ENCODE measurements around the gene SAYSD1.

Gene SAYSD1

DNA sequence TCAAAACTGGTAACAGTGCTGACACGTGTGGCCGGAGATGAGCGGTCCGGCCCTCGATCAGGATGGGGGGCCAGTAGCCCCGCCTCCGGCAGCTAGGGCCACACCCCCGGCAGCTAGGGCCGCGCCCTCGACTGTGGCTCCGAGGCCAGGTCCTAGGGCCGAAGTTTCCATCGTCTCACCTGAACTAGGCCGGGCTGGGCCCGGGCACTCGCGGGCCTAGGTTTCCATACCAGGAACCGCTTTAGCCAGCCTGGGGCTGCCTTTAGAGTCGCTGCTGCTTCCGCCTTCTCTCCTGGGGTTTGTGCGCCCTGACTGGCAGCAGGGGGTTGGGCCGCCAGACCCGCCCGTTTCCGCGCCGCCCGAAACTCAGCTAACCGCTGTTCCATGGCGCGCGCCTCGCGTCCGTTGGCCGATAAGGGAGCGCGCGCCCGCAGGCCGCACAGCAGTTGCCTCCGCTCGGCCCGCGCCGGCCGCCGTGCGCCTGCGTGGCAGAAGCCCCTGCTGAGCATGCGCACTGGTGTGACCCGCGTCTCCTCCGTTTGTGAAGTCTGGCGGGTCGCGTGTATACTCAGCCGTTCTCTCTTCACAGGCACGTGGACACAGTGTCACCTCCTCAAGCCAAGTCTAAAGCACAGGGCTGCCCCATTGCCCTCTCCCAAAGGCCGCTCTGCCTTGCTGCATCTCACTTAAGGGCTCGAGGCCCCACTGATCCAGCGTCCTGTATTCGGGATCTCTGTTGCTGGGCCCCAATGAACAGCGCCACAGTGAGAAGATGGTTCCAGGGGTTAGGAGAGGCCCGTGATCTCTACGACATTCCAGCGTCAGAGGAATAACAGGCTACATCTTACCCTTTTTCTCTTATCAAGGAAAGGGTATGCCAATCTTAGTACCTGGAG is at the start of gene SAYSD1:
Gene SAYSD1 (minus strand): TSS at position 483 of the 896 bp plus-strand sequence. CDS start 97 bp downstream, at position 386.
- peak within 1 kb of the TSS; percentile 77 for H3K27ac ChIP-seq (ENCODE audit: low read depth, low read length)

GRCh38 chr6:39157511-39157910 is 42.5 kb upstream of the SAYSD1 start:
- Histone ChIP-seq H3K4me3 (ENCODE audit: insufficient read depth, low read length, poor library complexity, severe bottlenecking) (no peak overlapping the region), H3K9ac (ENCODE audit: low read length) (no peak overlapping the region), H3K27ac (ENCODE audit: low read depth, low read length) (no peak overlapping the region), H3K9me3 (ENCODE audit: insufficient read depth, low read length) (no peaks in the 10 kb centered on the region), H2AFZ (ENCODE audit: low read depth, low read length, severe bottlenecking) (no peak overlapping the region), H3K36me3 (ENCODE audit: low read length) (no peaks in the 10 kb centered on the region), H4K20me1 (ENCODE audit: low read depth, low read length) (no peaks in the 10 kb centered on the region), H3F3A (ENCODE audit: insufficient read depth) (no peaks in the 10 kb centered on the region), H3K9me2 (replicated peaks; ENCODE audit: insufficient read depth, low read length) (no peaks in the 10 kb centered on the region), H3K4me2 (ENCODE audit: low read depth, low read length, poor library complexity, severe bottlenecking) (no peak overlapping the region), H3K79me2 (ENCODE audit: insufficient read depth, low read length) (no peaks in the 10 kb centered on the region), H3K27me3 (ENCODE audit: low read length) (no peaks in the 10 kb centered on the region)
- TF ChIP-seq CTCF (IDR thresholded peaks at IDR 0.05; ENCODE audit: insufficient read depth, low read length, poor library complexity, severe bottlenecking) (no peak), EZH2phosphoT487 (conservative IDR thresholded peaks at IDR 0.05; ENCODE audit: low read length) (no peak)

More for the DNA sequence above, at the start of gene SAYSD1:
- H3K9ac ChIP-seq (ENCODE audit: low read length): peak within 1 kb of the TSS; percentile 65
- H3K4me3 ChIP-seq (ENCODE audit: insufficient read depth, low read length, poor library complexity, severe bottlenecking): peak within 1 kb of the TSS; percentile 58
- TF ChIP-seq CTCF (IDR thresholded peaks at IDR 0.05; ENCODE audit: insufficient read depth, low read length, poor library complexity, severe bottlenecking) (no peak), EZH2phosphoT487 (conservative IDR thresholded peaks at IDR 0.05; ENCODE audit: low read length) (no peak)
- no peaks in the 10 kb centered on the region for H3K79me2 ChIP-seq (ENCODE audit: insufficient read depth, low read length)
- H3K9me2 ChIP-seq (replicated peaks; ENCODE audit: insufficient read depth, low read length): no peaks in the 10 kb centered on the region
- peak within 1 kb of the TSS; percentile 60 for H3K4me2 ChIP-seq (ENCODE audit: low read depth, low read length, poor library complexity, severe bottlenecking)
- H3K27me3 ChIP-seq (ENCODE audit: low read length): no peaks in the 10 kb centered on the region; the same call in 1 of the 2 replicates
- H3K9me3 ChIP-seq (ENCODE audit: insufficient read depth, low read length): no peaks in the 10 kb centered on the region
- peak within 1 kb of the TSS; percentile 97 for H2AFZ ChIP-seq (ENCODE audit: low read depth, low read length, severe bottlenecking)
- H3F3A ChIP-seq (ENCODE audit: insufficient read depth): no peaks in the 10 kb centered on the region
- 0 out of 2 replicates have a peak, but pooled peaks cover 2% of the 10 kb centered on the region for H3K36me3 ChIP-seq (ENCODE audit: low read length)
- no peaks in the 10 kb centered on the region for H4K20me1 ChIP-seq (ENCODE audit: low read depth, low read length)

- no peaks in the 10 kb centered on the region for H3K9me2 ChIP-seq (replicated peaks; ENCODE audit: insufficient read depth, low read length)
- no peak overlapping the region for H3K9ac ChIP-seq (ENCODE audit: low read length)
- no peak overlapping the region for H2AFZ ChIP-seq (ENCODE audit: low read depth, low read length, severe bottlenecking)
- no peaks in the 10 kb centered on the region for H3K27me3 ChIP-seq (ENCODE audit: low read length)
- no peak for TF ChIP-seq EZH2phosphoT487 (conservative IDR thresholded peaks at IDR 0.05; ENCODE audit: low read length)
- TF ChIP-seq CTCF (IDR thresholded peaks at IDR 0.05; ENCODE audit: insufficient read depth, low read length, poor library complexity, severe bottlenecking): no peak
- no peaks in the 10 kb centered on the region for H3F3A ChIP-seq (ENCODE audit: insufficient read depth)
- no peaks in the 10 kb centered on the region for H3K36me3 ChIP-seq (ENCODE audit: low read length)
- no peak overlapping the region for H3K27ac ChIP-seq (ENCODE audit: low read depth, low read length)
- H3K4me2 ChIP-seq (ENCODE audit: low read depth, low read length, poor library complexity, severe bottlenecking): no peak overlapping the region
- H3K79me2 ChIP-seq (ENCODE audit: insufficient read depth, low read length): no peaks in the 10 kb centered on the region
- H3K4me3 ChIP-seq (ENCODE audit: insufficient read depth, low read length, poor library complexity, severe bottlenecking): no peak overlapping the region
- H4K20me1 ChIP-seq (ENCODE audit: low read depth, low read length): no peaks in the 10 kb centered on the region
- H3K9me3 ChIP-seq (ENCODE audit: insufficient read depth, low read length): no peaks in the 10 kb centered on the region
Measured at GRCh38 chr6:39156801-39157200, 41.8 kb upstream of the SAYSD1 start.
